ENCODE results near the gene NFATC1.
"Not testable (repeated sequence)": the region's sequence is repeated elsewhere in the genome, so short reads cannot be mapped to it uniquely, and the experiment has no call there.

Gene NFATC1

DNA sequence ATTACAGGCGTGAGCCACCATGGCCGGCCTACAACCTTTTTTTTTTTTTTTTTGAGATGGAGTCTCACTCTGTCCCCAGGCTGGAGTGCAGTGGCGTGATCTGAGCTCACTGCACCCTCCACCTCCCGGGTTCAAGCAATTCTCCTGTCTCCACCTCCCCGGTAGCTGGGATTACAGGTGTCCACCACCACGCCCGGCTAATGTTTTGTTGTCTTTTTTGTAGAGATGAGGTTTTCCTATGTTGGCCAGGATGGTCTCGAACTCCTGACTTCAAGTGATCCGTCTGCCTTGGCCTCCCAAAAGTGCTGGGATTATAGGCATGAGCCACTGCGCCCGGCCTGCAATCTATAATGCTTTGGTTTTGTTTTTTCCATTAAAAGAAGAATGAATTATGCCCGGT lies 19.1 kb upstream of the NFATC1 start:
- not testable (repeated sequence) for DNase-seq

DNA sequence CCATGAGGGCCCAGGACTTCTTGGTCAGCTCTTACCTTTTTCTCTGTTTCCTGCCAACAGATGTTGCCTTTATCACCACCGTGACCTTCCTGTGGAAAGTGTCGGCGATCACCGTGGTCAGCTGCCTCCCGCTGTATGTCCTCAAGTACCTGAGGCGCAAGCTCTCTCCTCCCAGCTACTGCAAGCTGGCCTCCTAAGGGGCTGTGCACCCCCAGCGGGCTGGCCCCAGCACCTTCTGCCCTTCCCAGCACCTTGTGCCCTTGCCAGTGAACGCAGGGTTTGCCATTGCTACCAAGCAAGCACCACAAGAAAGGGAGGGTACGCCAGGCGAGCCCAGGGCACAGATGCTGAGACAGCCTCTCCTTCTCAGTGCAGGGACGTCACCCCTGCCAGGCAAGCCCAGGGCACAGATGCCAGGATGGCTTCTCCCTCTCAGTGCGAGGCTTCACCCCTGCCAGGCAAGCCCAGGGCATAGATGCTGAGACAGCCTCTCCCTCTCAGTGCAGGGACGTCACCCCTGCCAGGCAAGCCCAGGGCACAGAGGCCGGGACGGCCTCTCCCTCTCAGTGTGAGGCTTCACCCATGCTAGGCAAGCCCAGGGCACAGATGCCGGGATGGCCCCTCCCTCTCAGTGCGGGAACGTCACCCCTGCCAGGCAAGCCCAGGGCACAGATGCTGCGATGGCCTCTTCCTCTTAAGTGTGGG lies 18.4 kb upstream of the NFATC1 start:
- DNase-seq, result no peak

DNA sequence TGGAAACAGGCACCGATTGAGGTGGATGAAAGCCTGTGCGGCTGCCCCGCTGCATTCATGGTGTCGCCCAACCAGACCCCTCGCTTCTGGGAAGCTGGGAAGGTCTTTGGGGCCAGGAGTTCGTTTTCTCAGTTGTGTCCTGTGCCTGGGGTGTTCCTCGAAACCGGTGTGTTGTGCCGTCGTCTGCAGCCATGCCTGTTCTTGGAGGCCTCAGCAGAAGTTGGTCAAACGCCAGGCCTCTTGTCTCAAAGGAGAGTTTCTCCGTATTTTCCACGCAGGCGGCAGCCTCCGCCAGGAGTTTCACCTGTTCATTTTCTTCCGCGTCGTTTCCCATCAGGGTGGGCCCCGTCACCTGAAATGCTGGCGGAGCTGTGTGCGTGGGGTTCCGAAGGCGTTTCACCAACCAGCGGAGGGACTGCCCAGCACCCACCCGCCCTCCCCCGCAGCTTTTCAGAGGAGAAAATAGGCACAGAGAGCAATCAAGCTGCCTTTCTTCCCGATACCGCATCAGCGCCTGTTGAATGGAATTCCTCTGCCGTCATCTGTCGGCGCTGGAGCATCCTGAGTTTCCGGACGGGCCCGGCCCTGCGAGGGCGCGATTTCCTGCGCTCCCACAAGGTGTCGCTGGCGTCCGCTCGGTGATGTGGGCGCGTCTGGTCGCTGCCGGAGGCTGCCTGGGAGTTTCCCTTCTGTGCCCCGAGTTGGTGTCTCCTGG lies 17.0 kb upstream of the NFATC1 start:
- peak; percentile 88 for DNase-seq

- DNase-seq, result no peak
These were observed 16.4 kb upstream of the NFATC1 start for GRCh38 chr18:79379251-79379905.

DNA sequence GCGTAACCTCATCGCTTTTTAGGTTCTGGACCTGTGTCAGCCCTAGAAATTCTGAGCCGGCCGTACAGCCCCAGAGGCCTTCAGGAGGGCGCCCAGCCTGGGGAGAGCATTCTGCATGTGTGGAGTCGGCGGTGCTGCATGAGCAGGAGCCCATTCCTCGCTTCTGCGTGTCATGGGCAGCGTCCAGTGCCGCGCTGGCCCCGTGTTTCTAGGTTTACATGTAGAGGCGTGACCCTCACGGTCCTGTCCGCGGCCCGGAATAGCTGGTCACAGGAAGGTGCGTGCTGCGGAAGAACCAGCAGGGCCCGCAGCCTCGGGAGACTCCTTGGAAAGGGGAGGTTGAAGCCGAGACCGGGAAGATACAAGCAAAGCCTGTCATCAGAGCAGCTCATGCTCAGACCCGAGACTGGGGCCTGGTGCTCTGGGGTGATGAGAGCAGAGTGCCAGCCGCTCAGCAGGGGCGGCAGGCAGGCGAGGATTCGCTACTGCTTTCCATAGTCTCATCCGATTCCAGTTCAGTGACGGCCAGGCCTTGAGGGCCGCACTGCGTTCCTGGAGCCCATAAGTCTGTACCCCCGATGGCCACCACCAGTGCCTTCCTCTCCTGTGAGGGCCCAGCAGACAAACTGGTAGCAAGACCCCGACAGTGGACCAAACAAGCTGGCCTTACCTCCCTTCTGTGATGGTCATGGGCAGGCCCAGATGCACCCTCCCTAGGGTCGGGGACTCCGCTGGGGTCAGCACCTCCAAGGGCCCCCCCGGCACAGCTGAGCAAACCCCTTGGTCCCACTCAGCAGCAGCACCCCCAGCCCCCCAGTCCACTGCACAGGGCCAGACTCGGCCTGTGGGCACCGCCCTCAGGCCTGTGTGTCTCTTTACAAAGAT lies 15.6 kb upstream of the NFATC1 start:
- DNase-seq, result no peak

GRCh38 chr18:79380816-79381806 lies 14.6 kb upstream of the NFATC1 start:
- DNase-seq, result peak; percentile 81

DNA sequence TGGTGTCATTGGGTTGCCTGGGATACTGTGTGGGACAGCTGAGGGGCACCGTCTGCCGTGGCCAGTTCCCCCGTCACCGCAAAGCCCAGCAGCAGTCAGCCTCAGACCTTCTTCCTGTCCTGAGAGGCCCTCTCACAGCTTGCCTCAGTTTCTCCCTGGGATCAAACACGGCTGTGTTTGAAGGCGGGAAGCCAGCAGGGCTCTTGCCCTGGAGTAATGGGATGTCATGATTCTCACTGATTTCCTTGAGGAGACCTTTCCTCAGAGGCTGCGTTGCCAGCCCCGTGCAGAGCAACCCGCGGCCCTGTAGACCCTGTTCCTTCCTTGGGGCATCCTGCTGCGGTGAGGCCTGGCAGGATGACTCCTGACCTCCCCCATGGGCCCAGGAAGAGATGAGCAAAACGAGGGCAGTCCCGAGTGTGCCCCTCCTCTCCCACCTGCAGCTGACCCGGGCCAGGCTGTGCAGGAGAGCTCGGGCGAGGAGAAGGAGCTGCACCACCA lies 13.9 kb upstream of the NFATC1 start:
- DNase-seq, result no peak

GRCh38 chr18:79382681-79383387 lies 12.9 kb upstream of the NFATC1 start:
- DNase-seq, result no peak

- DNase-seq, result no peak
These were observed 12.2 kb upstream of the NFATC1 start for GRCh38 chr18:79383388-79384056.

GRCh38 chr18:79384151-79384807 lies 11.5 kb upstream of the NFATC1 start:
- DNase-seq, result no peak

GRCh38 chr18:79384834-79385233 lies 10.9 kb upstream of the NFATC1 start:
- no peak for DNase-seq

GRCh38 chr18:79385326-79385707 lies 10.4 kb upstream of the NFATC1 start:
- DNase-seq, result no peak

GRCh38 chr18:79385708-79386341 lies 9.9 kb upstream of the NFATC1 start:
- DNase-seq, result no peak

- no peak for DNase-seq
These were observed 9.2 kb upstream of the NFATC1 start for GRCh38 chr18:79386547-79386946.

DNA sequence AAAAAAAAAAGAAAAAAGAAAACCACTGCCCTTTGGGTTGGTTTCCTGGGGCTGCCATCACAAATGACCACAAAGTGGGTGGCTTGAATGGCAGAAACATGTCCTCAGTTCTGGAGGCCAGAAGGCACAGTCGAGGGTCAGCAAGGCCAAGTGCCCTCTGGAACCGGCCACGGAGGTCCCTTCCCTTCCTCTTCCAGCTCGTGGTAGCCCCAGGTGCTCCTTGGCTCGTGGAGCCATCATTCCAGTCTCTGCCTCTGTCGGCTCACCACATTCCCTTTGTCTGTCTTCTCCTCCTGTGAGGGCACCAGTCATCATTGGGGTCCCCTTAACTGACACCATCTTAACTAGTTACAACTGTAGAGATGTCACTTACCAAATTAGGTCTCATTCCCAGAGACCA lies 8.5 kb upstream of the NFATC1 start:
- DNase-seq, result no peak

GRCh38 chr18:79387615-79388014 lies 8.1 kb upstream of the NFATC1 start:
- no peak for DNase-seq

DNA sequence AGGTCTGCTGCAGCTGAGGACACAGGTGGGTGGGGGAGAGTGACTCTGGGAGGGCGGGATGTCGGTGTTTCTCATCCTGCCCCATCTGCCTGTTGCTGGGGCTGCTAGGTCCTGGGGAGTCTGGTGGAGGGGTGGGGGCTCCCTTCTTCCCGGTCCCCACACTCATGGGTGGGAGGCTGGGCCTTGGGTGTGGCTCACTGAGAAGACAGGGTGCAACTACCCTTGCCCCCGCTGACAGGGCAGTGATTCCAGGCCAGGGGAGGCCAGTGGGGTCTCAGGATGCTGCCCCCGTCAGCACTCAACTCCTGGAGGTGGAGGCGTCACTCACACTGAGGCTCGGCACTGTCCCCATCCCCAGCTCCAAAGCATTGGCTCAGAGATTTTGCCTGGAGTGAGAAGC lies 7.7 kb upstream of the NFATC1 start:
- DNase-seq, result no peak

DNA sequence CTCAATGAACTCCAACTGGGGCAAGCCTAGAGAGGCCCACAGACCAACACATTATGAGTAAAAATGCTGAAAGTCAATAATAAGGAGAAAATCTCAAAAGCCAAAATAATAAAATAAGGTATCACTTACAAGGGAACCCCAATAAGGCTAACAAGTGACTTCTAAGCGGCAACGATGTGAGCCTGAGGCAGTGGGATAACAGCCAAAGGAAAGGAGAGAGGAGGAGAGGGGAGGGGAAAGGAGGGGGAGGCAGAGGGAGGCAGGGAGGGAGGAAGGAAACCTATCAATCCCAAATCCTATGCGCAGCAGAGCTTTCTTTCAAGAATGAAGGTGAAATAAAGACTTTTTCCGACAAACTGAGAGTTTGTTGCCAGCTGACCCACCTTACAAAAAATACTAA lies 6.0 kb upstream of the NFATC1 start:
- no peak for DNase-seq

DNA sequence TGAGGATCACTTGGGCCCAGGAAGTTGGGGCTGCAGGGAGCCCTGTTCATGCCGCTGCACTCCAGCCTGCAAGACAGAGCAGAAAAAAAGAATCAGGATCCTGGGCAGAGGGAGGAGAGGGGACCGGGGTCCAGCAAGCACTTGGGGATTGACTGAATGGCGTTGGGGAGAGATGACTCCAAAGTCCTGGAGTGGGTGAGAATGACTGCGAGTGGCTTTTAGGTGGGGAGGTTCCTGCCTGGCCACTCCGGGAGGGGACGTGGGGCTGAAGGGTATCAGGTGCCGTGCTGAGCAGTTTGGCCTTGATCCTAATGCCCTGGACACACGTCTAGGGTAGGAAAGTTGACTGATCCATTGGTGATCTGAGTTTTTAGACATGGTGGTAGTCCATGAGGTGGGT lies 3.5 kb upstream of the NFATC1 start:
- DNase-seq, result no peak

All from activated CD4-positive, alpha-beta T cell treated with anti-CD3 and anti-CD28 coated beads for 48 hours (primary cell).